Esophagus muscularis mucosa (tissue), 4 donors: Measurements from ENCODE around the gene LOXL1.

ENCODE experiments used
- EP300 ChIP-seq: sonication (generic); formaldehyde crosslinking; IDR thresholded peaks from one replicate; pipeline ENCODE4 v1.6.1; 2017; ENCODE audit warnings: antibody characterized with exemption
- POLR2A ChIP-seq: fragments of 450-650 bp; IDR thresholded peaks from one replicate; pipeline ENCODE4 v1.6.1; 2017; ENCODE audit warnings: antibody characterized with exemption, moderate library complexity, mild to moderate bottlenecking, low read depth
- POLR2AphosphoS5 ChIP-seq, 2 donors: sonication (generic); formaldehyde crosslinking; IDR thresholded peaks; one replicate each; pipeline ENCODE4 v1.6.1; 2017; ENCODE audit warnings: antibody characterized with exemption in 2 of 2
- TF ChIP-seq, protein P1 (sequence below), 3 experiments: fragments of 200-600 bp in 2 of 3; fragments of 450-650 bp in 1 of 3; sonication (generic) in 2 of 3; IDR thresholded peaks; one replicate each; pipeline ENCODE4 v1.5.1; 2017 to 2019; ENCODE audit warnings: antibody characterized with exemption in 3 of 3, mild to moderate bottlenecking in 2 of 3, moderate library complexity in 1 of 3

DNA sequence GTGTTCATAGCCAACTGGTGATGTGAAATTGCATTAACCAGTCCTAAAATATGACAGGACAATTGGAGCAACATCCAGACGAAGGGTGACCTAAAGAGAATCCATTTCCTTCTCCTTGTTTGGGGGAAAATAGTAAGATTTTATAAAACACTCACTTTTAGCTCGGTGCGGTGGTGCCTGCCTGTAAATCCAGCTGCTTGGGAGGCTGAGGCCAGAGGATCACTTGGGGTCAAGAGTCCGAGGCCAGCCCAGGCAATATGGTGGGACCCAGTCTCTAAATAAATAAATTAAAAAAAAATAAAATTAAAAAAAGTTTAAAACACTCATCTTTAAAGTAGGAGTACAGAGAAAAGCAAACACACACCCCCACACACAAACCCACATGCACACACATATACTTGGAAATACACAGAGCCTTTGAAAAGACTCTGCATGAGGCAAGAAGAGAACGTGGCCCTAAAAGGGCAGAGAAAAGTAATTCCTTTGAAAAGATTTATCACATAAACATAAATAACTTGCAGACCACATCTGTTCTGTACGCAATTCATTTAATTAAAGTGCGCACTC lies 14.1 kb upstream of the LOXL1 start:
- TF ChIP-seq, protein P1, sequence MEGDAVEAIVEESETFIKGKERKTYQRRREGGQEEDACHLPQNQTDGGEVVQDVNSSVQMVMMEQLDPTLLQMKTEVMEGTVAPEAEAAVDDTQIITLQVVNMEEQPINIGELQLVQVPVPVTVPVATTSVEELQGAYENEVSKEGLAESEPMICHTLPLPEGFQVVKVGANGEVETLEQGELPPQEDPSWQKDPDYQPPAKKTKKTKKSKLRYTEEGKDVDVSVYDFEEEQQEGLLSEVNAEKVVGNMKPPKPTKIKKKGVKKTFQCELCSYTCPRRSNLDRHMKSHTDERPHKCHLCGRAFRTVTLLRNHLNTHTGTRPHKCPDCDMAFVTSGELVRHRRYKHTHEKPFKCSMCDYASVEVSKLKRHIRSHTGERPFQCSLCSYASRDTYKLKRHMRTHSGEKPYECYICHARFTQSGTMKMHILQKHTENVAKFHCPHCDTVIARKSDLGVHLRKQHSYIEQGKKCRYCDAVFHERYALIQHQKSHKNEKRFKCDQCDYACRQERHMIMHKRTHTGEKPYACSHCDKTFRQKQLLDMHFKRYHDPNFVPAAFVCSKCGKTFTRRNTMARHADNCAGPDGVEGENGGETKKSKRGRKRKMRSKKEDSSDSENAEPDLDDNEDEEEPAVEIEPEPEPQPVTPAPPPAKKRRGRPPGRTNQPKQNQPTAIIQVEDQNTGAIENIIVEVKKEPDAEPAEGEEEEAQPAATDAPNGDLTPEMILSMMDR (IDR thresholded peaks at IDR 0.05): no peak
- no peak for TF ChIP-seq POLR2A
- no peak for TF ChIP-seq EP300
- no peak for TF ChIP-seq POLR2AphosphoS5 (IDR thresholded peaks at IDR 0.05)
